ENCODE data around the gene CCL4L2.
"Not testable (repeated sequence)": the region's sequence is repeated elsewhere in the genome, so short reads cannot be mapped to it uniquely, and the experiment has no call there.

The CCL4L2 gene

DNA sequence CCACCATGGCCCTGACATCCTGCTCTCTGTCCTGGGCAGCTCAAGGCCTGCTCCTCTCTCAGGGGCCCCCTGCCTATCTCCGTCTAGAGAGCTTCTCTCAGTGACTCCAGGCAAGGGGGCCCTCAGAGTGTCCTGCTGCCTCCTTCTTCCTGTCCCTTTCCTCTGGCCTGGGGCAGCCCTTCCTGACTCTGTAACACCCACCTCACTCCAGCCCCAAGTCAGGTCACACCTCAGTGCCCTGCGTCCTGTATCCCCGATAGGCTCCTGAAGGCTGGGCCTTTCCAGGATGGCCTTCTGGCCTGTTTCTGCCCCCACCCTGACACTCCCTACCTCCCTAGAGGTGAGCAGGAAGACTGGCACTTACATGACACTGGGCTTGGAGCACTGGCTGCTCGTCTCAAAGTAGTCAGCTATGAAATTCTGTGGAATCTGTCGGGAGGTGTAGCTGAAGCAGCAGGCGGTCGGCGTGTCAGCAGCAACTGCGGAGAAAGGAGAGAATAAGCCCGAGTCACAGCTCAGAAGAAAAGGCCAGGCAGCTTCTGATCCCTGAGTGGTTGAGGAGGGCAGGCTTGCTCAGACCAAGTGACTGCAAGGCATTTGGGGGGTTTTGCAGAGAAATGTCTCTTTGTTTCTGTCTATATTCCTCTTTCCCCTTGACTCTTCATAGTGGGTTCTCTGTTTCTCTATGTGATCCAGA lies 15.3 kb upstream of the CCL4L2 start:
- DNase-seq = no peak

DNA sequence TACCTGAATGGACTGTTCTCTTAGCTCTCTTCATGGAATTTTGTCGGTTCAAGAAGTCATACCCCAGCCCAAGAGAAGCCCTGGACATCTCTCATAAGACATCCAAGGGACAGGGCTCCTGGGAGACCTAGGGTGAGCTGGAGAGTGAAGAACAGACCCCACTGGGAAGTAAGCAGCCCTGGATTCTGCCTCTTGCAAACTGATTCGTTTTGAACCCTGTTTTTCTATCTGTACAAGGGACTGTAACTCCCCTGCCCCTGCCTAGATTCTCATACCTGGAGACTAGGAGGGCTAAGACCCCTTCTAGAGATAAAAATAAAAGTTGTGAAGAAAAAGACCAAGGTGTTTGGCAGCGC lies 14.8 kb upstream of the CCL4L2 start:
- no peak for DNase-seq

DNA sequence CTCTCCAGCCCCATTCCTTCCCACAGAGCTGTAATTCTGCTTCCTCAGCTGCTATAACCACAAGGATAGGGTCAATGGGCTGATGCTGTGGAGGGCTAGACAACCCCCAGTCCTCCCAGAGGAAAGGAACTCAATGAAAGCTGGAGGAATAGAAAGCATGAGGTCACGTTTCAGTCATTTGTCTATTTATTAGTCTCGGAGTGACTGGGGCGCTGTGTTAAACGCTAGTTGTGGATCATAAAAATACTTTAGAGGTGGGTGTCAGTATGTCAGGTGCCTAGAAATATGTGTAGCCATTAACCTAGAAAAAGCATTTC lies 13.5 kb upstream of the CCL4L2 start:
- DNase-seq = no peak

DNA sequence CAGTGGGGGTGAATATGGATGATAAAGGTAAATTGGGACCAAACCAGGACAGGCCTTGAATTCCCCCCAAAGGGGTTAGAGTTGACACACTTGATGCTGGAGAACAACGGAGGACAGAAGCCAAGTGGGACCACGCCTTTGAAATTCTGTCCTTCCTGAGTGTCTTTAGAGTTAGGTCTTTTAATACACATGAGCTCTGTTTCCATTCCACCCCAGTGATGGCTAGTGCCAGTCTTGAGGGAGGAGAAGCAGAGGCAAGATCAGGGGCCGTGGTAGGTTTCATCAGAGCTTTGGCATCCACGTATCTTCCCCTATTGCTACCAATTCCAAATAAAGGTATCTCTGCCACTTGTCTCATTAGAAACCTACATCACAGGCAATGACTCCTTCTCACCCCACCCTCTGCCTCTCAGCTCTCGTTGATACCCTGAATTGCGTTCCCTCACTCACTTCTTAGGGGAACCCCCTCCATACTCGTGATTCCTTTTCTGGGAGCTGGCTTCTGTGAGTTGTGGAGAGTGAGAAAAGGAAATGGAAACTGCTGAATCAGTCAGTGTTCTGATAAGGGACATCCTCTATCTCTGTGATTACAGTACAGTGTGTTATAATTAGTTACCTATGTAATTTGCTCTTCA lies 11.9 kb upstream of the CCL4L2 start:
- no peak for DNase-seq

DNA sequence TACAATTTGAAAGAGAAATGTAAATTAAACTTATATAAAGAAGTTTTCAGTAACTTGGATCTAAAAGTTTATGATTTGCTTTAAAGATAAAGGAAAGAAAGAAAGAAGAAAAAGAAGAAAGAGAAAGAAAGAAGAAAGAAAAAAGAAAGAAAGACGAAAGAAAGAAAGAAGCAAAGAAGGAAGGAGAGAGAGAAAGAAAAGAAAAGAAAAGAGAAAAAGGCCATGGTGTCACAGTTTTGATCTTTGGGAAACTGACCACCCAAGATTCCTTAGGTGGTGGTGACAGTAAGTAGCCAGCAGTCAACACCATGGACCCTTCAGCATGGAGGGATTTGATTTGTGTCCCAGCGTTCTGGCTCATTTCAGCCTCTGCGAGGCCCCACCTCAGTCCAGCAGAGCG lies 9.8 kb upstream of the CCL4L2 start:
- DNase-seq = not testable (repeated sequence)

DNA sequence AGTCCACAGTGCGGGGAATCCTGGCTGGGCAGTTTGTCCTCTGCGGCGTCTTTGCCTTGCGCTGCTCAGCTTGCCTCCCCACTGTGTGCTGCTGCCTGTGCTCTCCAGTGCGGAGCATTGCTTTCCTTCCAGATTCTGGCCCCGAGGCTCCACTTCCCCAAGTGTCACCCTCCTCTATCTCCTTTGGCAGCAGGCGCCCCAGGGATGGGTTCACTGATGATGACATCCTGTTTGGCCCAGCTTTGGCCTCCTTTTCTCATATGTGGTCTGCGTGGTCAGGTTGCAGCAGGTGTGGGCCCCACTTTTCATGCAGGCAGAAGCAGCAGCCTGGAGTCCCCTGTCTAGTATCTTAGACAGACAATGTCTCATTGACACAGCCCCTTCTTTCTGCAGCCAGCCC lies 9.4 kb upstream of the CCL4L2 start:
- DNase-seq = not testable (repeated sequence)

DNA sequence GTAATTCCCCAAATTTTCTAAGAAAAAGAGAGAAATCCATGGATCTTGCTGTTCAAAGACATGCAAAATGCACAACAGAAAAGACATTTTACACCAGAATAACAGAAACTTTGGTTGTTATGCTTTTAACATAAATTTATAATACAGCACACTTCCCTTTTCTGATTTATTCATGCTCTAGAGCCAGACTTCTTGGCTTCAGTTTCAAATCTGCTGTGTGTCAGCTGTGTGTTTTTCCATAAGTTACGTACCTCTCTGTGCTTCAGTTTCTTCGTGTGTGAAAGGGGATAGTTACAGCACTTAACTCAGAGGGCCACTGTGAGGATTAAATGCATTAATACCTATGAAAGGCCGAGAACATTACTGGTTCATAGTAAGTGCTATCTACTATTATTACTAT lies 7.5 kb upstream of the CCL4L2 start:
- no peak for DNase-seq

DNA sequence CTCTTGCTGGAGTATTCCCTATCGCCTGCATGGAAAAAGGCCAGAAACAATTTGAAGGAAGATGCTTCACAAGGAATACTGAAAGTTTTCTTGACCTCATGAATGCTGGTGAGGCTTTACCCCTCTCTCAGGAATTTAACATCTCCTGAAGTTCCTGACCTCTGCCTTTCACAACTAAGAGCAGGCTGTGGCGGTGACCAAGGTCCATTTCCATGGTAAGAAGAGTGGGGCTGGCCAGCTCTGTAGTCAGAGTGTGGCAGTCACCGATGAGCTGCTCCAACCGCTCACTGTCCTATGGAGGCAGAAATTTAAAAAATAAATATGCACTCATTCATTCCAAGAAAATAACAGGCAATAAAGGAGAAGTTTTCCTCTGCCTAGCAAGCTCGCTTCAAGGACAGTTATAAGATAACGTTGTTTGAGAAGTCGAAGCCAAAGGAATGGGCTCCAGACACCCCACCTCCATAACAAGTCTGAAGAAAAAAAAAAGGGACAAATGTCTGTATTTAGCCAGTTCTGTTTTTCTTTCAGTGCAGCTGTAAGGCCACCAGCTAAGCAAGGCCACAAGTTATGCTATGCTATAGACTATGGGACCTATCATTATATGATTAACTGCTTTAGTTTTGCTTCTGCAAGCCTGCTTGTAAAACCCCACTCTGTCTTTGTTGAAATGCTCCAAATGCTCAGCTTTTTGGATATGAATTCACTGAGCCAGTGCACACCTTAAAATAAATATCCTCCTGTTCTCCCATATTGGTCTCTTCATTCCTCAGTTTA lies 6.0 kb upstream of the CCL4L2 start:
- no peak for DNase-seq

DNA sequence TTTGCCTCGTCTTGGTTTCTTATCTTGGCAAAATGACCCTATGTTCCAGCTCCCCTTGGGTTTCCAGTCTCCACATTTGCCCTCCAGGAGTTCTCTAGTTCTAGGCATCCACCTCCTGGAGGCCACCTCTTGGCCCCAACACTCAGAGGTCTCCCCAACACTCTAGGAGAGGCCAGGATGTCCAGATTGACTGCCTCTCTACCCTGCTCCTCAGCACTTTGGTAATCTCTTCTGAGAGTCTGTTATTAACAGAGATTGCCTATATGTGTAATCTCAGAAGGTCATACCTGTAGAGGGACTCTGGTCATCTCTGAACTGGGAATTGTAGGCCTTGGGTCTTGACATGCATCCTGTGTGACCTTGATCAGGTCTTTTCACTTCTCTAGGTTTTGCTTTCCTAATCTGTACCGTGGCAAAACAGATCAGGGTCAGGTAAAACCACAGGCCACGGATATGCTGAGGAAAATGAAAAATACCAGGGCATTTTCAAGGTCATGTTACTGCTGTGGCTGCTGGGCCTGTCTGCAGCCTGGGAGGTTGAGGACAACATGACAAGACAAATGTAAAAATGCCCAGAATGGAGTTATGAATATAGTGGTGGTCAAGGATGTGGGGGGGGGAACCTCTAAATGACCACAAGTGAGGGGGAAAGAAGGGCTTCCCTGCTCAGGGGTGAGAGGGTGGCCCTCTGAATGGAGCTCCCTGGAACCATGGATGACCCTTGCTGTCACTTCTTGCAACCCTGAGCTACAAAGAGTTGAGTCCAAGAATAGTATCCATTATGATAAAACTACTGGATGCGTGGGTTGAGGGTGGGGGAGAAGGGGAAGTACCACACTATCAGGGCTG lies 5.0 kb upstream of the CCL4L2 start:
- DNase-seq = no peak

DNA sequence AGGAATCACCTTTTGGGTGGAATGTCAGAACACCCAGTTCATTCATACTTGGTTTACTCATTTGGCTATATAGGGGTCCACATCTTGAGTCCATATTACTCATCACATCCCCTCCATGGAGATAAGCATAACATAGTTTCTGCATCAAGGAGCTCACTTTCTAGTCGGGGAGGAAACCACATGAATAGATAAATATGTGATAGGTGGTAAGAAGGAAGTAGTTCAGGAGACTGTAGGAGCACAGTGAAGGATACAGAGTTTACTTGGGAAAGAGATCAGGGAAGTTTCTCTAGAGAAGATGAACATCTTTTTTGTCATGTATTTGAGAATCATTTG lies 4.4 kb upstream of the CCL4L2 start:
- DNase-seq = not testable (repeated sequence)

DNA sequence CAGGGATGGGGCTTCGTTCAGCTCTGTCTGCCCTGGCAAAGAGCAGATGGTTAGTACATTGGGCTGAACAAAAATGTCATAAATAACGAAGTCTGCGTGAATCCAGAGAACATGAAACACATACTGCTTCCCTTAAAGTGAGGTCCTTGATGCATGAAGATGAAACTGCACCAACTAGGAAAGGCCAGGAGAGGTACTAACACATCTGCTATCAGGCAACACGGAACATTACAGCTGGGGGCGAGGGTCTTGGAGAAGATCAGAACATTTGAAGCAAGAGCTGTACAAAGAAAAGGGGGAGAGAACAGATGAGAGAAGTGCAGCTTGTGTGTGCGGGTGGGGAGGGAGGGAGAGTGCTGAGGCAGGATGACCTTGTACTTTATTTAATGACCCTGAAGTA lies 3.5 kb upstream of the CCL4L2 start:
- not testable (repeated sequence) for DNase-seq

DNA sequence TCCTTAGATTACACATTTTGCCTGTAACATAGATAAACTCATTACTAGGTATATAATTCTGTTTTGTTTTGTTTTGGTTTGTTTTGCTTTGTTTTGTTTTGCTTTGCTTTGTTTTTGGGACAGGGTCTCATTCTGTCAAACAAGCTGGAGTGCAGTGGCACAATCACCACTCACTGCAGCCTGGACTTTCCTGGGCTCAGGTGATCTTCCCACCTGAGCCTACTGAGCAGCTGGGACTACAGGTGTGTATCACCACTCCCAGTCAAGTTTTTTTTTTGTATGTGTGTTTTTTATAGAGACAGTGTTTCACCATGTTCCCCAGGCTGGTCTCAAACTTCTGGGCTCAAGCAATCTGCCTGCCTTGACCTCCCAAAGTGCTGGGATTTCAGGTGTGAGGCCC lies 1.3 kb upstream of the CCL4L2 start:
- no peak for DNase-seq

DNA sequence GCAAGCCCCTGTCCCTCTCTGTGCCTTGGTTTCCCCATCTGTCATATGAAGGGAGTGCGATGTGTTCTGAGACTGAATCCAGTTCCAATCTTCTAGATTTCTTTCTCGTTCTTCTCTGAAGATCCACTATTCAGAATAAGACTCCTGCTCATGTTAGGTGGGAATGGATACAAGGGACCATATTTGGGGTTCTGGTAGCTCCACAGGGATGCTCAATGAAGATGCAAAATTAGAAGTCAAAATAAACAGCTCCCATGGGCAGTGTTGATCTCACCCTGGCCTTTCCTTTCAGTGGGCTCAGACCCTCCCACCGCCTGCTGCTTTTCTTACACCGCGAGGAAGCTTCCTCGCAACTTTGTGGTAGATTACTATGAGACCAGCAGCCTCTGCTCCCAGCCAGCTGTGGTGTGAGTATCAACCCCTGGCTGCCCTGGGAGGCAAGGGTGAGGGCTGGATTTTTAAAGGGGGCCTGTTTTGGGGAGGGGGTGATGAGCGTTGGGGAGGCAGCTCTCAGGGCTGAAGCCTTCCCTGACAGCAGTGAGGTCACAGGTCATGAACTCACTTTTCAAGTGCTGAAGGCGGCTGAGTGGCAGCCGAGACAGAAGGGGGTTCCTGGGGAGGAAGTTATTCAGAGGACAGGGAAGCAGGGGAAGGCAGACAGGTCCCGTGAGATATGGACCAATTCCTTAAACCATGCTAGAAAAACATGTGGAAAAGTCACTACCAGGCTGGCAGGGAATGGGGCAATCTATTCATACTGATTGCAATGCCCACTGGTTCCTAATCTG lies 815 bp downstream of the CCL4L2 start:
- not testable (repeated sequence) for DNase-seq

DNA sequence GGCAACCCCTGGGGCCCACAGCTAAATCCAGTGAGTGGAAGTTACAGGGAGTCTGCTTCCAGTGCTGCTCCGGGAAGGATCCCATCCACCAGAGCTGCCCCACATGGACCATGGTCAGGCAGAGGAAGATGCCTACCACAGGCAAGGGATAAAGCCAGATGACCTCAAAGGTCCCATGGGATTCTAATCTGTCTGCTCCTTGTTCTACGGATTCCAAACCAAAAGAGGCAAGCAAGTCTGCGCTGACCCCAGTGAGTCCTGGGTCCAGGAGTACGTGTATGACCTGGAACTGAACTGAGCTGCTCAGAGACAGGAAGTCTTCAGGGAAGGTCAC lies 1.4 kb downstream of the CCL4L2 start:
- no peak for DNase-seq

DNA sequence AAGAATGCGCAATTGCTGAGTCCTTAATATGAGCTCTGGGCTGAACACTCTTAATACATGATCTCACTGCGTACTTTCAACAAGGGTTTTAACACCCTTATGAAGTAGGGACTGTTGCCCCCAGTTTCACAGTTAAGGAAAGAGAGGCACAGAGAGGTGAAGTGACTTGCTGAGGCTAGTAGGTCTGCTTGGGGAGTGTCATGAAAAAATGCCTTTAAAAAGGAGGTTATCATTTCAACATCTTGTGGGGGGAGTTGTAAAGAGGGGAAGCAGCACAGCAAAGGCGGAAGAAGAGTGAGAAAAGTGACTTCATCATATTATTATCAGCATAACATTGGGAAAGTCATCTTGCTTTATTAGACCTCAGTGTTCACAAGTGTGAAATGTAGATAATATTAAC lies 2.1 kb downstream of the CCL4L2 start:
- no peak for DNase-seq

DNA sequence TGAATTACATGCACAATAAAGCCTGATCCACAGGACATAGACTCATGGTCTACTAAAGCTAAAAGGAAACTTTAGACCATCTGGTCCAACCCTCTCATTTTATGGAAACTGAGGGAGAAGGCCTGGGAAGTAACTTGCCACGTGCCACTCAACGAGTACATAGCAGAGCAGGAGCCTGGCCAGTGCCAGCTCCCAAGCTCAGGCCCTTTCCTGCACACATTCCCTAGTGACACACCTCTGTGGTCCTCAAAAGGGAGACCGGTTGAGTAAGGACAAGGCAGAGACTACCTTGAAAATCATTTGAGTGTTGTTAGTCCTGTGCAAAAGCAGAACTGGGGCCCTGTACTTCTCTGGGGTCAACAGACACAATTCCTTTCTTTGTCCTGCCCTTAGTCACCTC lies 2.8 kb downstream of the CCL4L2 start:
- no peak for DNase-seq

DNA sequence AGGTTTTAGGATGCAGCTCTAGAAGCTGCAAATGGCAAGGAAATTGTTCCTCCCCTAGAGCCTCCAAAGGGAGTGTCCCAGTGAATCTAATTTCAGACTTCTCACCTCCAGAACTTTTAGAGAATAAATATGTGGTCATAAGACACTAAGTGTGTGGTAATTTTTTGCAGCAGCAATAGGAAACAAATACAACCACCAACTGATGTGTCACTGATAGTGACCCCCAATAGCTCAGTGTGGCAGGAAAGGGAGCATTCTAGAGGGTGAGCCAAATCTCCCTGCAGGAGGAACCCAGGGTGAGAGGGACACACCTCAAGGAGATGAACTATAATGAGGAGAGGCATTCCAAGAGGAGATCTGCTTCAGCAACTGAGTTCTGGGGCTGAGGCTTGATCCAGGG lies 4.1 kb downstream of the CCL4L2 start:
- DNase-seq = no peak

DNA sequence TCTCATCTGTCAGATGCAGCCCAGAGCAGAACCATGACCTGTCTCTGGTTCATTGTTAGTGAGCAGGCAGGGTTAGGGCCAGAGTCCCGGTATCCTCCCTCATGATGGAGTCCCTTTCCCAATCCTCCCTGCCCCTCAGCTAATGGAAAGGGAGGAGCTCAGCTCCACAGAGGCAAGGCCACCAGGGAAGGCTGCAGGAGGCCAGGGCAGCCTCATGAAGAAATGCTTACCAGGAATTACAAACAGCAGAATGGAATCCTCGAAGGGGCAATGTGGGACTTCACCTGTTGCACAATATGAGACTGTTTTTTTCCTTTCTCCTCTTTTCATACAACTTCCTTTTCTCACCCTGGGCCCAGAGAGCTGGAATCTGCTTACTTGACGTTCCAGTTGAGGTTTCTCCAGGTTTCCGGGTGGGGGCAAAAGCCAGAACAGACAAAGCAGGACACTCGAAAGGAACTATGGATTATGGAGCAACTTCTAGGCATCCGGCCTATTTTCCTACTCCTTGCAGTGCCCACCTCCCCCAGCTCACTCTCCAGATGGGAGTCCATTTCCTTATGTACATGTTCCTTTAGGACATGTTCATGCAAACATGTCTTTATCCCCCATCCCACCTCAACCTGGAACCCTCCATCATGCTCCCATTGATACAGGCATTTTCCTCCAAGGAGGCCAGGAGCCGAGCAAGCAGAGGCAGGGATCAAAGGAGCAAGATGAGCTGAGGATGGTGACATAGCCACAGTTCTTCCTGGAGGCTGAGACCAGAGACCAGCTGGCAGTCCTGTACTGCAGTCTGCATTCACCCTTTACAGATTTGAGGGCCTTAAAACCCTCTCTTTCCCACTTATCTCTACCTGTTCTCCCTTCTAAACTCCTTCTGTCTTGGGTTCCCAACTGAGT lies 4.8 kb downstream of the CCL4L2 start:
- DNase-seq = not testable (repeated sequence)

DNA sequence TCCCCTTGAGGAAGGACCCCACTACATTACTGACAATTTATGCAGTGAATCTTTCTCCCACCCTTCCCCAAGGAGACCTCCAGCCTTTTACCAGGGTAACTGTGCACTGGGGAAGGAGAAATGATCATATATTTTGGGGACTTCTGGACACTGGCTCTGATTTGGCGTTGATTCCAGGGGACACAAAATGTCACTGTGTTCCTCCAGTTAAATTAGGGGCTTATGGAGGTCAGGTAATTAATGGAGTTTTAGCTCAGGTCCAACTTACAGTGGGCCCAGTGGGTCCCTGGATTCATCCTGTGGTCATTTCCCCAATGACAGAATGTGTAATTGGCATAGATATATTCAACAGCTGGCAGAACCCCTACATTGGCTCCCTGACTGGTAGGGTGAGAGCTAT lies 8.7 kb downstream of the CCL4L2 start:
- DNase-seq = not testable (repeated sequence)

DNA sequence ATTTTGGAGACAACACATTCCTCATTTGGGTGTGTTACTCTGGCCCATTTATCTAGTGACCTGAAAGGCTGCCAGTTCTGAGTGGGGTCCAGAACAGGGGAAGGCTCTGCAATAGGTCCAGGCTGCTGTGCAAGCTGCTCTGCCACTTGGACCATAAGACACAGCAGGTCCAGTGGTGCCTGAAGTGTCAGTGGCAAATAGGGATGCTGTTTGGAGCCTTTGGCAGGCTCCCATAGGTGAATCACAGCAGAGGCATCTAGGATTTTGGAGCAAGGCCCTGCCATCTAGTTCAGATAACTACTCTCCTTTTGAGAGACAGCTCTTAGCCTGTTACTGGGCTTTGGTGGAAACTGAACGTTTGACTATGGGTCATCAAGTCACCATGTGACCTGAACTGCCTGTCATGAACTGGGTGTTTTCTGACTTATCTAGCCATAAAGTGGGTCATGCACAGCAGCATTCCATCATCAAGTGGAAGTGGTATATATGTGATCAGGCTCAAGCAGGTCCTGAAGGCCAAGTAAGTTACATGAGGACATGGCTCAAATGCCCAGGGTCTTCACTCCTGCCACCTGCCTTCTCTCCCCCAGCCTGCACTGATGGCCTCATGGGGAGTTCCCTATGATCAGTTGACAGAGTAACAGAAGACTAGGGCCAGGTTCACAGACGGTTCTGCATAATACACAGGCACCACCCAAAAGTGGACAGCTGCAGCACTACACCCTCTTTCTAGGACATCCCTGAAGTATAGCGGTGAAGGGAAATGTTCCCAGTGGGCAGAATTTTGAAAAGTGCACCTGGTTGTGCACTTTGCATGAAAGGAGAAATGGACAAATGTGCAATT lies 10.1 kb downstream of the CCL4L2 start:
- not testable (repeated sequence) for DNase-seq

DNA sequence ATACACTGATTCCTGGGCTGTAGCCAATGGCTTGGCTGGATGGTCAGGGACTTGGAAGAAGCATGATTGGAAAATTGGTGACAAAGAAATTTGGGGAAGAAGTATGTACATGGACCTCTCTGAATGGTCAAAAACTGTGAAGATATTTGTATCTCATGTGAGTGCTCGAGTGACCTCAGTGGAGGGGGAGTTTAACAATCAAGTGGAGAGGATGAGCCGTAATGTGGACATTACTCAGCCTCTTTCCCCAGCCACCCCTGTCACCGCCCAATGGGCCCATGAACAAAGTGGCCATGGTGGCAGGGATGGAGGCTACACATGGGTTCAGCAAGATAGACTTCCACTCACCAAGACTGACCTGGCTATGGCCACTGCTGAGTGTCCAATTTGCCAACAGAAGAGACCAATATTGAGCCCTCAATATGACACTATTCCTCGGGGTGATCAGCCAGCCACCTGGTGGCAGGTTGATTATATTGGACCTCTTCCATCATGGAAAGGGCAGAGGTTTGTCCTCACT lies 10.8 kb downstream of the CCL4L2 start:
- not testable (repeated sequence) for DNase-seq

All from activated effector memory CD4-positive, alpha-beta T cell treated with Interleukin-2 at 50 U/mL for 16 hours (primary cell).